ENCODE measurements around the gene CEBPB. TPM values are rescaled to one million over a fixed set of nuclear protein-coding genes. Genes with fewer than 3 reads are reported as not detected.
A peak's percentile ranks its signal among the peaks of the same experiment; 100 is the strongest.

The CEBPB gene
- total RNA-seq, 1 donor: 38.1 TPM

- DNase-seq (ENCODE audit: low read depth): peak; percentile 88
- TF ChIP-seq CTCF (IDR thresholded peaks at IDR 0.05; ENCODE audit: insufficient read depth, low read length): peak; percentile 97
- no peak overlapping the region for H3K4me3 ChIP-seq (ENCODE audit: low read depth, low read length)
Observed at GRCh38 chr20:50186151-50186885, 4.3 kb upstream of the CEBPB start.

- no peak overlapping the region for H3K4me3 ChIP-seq (ENCODE audit: low read depth, low read length)
- DNase-seq (ENCODE audit: low read depth): no peak
- no peak for TF ChIP-seq CTCF (IDR thresholded peaks at IDR 0.05; ENCODE audit: insufficient read depth, low read length)
Observed at GRCh38 chr20:50186987-50187402, 3.6 kb upstream of the CEBPB start.

DNA sequence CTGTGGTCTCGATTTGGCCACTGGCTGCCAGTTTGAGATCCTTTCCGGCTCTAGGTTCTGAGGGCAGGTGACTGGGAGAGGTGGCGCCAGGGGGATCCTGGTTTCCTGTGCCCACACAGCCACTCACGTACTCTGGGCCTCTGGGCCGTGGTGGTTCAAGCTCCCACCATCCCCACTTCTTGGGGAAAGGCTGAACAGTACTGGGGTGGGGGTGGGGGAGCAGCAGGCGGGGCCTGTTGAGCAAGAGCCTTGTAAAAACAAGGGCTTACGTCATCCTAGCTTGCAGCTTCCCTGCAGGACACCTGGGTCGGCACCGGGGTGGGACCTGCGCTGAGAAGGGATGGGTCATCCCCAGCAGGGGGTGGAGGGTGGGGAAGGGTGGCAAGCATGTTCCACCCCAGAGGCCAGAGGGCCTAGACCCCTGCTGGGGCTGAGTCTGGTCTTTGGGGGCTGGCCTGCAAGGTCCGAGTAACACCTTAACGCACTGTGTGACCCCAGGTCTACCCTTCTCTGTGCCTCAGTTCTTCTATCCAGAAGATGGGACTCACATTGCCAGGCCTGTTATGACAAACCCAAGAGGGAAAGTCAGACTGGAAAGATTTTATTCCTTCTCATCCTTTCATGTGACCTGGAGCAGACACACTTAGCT, 3.1 kb upstream of the CEBPB start:
- H3K4me3 ChIP-seq (ENCODE audit: low read depth, low read length): no peak overlapping the region
- no peak for TF ChIP-seq CTCF (IDR thresholded peaks at IDR 0.05; ENCODE audit: insufficient read depth, low read length)
- peak; percentile 48 for DNase-seq (ENCODE audit: low read depth)

GRCh38 chr20:50188287-50188688, 2.3 kb upstream of the CEBPB start:
- no peak overlapping the region for H3K4me3 ChIP-seq (ENCODE audit: low read depth, low read length)
- no peak for DNase-seq (ENCODE audit: low read depth)
- no peak for TF ChIP-seq CTCF (IDR thresholded peaks at IDR 0.05; ENCODE audit: insufficient read depth, low read length)

DNA sequence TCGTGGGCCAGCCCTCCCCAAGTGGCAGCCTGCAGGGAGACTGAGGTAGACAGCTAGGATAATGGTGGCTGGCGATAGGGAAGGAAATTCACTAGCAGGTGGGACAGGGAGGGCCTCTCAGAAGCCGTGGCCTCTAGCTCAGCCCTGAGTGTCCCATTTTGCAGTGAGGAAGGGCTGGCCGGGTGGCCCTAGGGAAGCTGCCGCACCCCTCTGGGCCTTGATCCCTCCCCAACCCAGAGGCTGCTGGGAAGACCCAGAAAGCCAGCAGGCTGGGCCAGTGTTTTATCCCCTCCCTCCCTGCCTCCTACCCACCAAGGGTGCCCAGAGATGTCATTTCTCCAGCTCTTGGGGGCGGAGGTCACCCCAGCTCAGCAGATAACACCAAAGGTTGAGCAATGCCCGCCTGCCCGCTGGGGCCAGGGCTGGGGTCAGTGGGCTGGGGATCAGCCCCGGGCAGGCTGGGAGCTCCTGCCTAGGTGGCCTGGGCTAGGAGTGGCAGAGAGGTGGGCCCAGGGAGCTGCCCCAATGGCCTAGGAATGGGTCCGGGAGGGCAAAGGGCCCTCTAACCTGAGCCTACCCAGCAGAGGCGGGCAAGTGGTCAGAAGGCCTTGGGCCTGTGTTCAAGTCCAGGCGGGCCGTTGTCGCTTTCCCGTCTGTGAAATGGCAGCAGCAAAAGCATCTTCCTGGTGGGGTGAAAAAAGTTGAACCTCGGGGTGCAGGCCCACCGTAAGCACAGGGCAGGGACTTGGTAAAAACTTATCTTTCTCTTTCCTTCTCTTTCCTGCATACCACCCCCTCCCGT, 1.6 kb upstream of the CEBPB start:
- H3K4me3 ChIP-seq (ENCODE audit: low read depth, low read length): no peak overlapping the region
- DNase-seq (ENCODE audit: low read depth): no peak

More for the DNA sequence above, 1.6 kb upstream of the CEBPB start:
- TF ChIP-seq CTCF (IDR thresholded peaks at IDR 0.05; ENCODE audit: insufficient read depth, low read length): no peak
